Activated CD8-positive, alpha-beta memory T cell treated with anti-CD3 and anti-CD28 coated beads, Interleukin-2, amount 50 U/mL, for 1 hour (primary cell): ENCODE data around the gene GUF1.

ENCODE experiments used
- DNase-seq: peaks from one replicate; pipeline ENCODE4 v3.0.0-alpha.2; 2020; ENCODE audit errors: extremely low read depth

The GUF1 gene

GRCh38 chr4:44678094-44679041 lies at the start of gene GUF1:
Gene GUF1, plus strand, starts transcription at chr4:44678420. Its CDS starts 203 bp downstream, at chr4:44678623.
- peak; percentile 69 for DNase-seq

- no peak for DNase-seq
These were observed 48.8 kb upstream of the GUF1 start for GRCh38 chr4:44629280-44629866.

GRCh38 chr4:44632089-44632488 lies 46.1 kb upstream of the GUF1 start:
- DNase-seq, result no peak

GRCh38 chr4:44632733-44633132 lies 45.5 kb upstream of the GUF1 start:
- no peak for DNase-seq

GRCh38 chr4:44638091-44638490 lies 40.1 kb upstream of the GUF1 start:
- DNase-seq, result no peak

GRCh38 chr4:44646151-44646550 lies 32.1 kb upstream of the GUF1 start:
- no peak for DNase-seq

- DNase-seq, result no peak
These were observed 26.8 kb upstream of the GUF1 start, which contains the start of gene YIPF7 for GRCh38 chr4:44651425-44651824. Gene YIPF7, minus strand, starts transcription at chr4:44651625. Its CDS starts 1,525 bp downstream, at chr4:44650100.

GRCh38 chr4:44652002-44652401 lies 26.2 kb upstream of the GUF1 start:
- no peak for DNase-seq

GRCh38 chr4:44660396-44660795 lies 17.8 kb upstream of the GUF1 start:
- DNase-seq, result no peak

GRCh38 chr4:44661940-44662622 lies 16.1 kb upstream of the GUF1 start:
- no peak for DNase-seq

- no peak for DNase-seq
These were observed 15.6 kb upstream of the GUF1 start for GRCh38 chr4:44662623-44663005.

GRCh38 chr4:44663539-44664263 lies 14.5 kb upstream of the GUF1 start:
- DNase-seq, result no peak

GRCh38 chr4:44668526-44668925 lies 9.7 kb upstream of the GUF1 start:
- DNase-seq, result no peak

GRCh38 chr4:44670506-44671199 lies 7.6 kb upstream of the GUF1 start:
- DNase-seq, result no peak

GRCh38 chr4:44671636-44672035 lies 6.6 kb upstream of the GUF1 start:
- no peak for DNase-seq

- DNase-seq, result no peak
These were observed 3.7 kb upstream of the GUF1 start for GRCh38 chr4:44674471-44674870.

- DNase-seq, result no peak
These were observed 2.9 kb upstream of the GUF1 start for GRCh38 chr4:44675366-44675765.

GRCh38 chr4:44679060-44679459 lies 840 bp downstream of the GUF1 start:
- no peak for DNase-seq

GRCh38 chr4:44684648-44685047 lies 6.4 kb downstream of the GUF1 start:
- no peak for DNase-seq

GRCh38 chr4:44700427-44700826 lies 22.2 kb downstream of the GUF1 start:
- no peak for DNase-seq

GRCh38 chr4:44701037-44701436 lies 22.8 kb downstream of the GUF1 start:
- DNase-seq, result no peak
